Measurements from ENCODE around the gene SYTL4.
A peak's percentile ranks its signal among the peaks of the same experiment; 100 is the strongest.

GRCh38 chrX:100649550-100650356 lies 82.2 kb downstream of the SYTL4 start:
- TF ChIP-seq POLR2A (IDR thresholded peaks at IDR 0.05) (peak in 1 of 4 donors; percentile 10), EP300 (IDR thresholded peaks at IDR 0.05) (peak in 2 of 4 donors; percentile 30 to 43)

All from upper lobe of left lung (tissue), 4 donors.